Activated CD8-positive, alpha-beta memory T cell treated with anti-CD3 and anti-CD28 coated beads for 36 hours (primary cell): ENCODE measurements around the gene POU2AF1. TPM values are rescaled to one million over a fixed set of nuclear protein-coding genes. Genes with fewer than 3 reads are reported as not detected.

ENCODE experiments used
- CTCF ChIA-PET: fragments of 350-600 bp; sonication (Branson Sonifier 250); formaldehyde crosslinking; loops from one replicate; lab custom pipeline; 2021; ENCODE audit warnings: antibody characterized with exemption; lab: Charles Lee
- POLR2A ChIA-PET: fragments of 350-600 bp; sonication (Branson Sonifier 250); formaldehyde crosslinking; loops from one replicate; lab custom pipeline; 2021; ENCODE audit warnings: antibody characterized with exemption; lab: Charles Lee
- total RNA-seq, 2 experiments: library from RNA; stranded (reverse); gene quantifications; one replicate each; pipeline ENCODE4 v1.2.3, GENCODE V29; 2021

The POU2AF1 gene
- total RNA-seq, 2 experiments from 2014 or later, result 4.8 to 5.7 TPM

DNA sequence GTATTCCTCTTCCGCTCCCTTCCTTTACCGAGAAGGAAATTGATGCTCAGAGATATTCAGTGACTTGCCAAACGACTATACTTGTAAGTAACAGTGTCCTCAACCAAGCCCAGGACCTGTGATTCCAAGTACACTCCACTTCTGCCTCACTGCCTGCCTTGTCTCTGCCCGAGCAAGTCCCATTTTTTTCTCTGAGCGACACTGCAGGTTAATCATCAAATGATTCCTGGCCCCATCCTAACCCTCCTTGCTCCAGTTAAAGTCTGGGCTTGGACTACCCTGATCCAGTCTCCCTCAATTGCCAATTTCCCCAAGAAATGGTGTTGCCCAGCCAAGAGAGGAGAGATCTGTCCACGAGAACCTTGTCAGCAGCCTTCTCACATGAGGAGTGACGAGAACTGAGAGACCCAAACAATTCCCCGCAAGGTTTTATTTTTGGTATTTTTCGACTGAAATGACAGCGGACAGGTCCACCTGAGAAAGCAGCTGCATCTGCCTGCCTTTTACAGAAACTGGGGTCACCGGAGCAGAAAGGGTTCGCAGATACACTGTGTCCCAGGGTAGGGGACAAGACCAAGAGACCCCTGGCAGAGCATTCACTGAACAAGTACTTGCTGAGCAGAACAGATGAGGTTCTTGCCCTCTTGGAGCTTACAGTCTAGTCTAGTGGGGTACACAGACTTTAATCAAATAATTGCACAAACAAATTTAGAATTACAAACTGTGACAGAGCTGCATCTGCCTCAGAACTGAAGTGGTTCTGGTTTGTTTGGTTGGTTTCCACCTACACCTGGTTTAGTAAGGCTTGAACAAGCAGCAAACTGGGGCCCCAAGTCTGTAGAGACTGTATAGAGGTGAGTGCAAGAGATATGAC is 11.4 kb downstream of the POU2AF1 start:
- POLR2A ChIA-PET, result interaction anchor here (1.1 kb wide), 1 partner anchor 12 kb away, joined by 4 read pairs; the partner anchor contains the start of gene POU2AF1
- CTCF ChIA-PET, result no interaction called here

DNA sequence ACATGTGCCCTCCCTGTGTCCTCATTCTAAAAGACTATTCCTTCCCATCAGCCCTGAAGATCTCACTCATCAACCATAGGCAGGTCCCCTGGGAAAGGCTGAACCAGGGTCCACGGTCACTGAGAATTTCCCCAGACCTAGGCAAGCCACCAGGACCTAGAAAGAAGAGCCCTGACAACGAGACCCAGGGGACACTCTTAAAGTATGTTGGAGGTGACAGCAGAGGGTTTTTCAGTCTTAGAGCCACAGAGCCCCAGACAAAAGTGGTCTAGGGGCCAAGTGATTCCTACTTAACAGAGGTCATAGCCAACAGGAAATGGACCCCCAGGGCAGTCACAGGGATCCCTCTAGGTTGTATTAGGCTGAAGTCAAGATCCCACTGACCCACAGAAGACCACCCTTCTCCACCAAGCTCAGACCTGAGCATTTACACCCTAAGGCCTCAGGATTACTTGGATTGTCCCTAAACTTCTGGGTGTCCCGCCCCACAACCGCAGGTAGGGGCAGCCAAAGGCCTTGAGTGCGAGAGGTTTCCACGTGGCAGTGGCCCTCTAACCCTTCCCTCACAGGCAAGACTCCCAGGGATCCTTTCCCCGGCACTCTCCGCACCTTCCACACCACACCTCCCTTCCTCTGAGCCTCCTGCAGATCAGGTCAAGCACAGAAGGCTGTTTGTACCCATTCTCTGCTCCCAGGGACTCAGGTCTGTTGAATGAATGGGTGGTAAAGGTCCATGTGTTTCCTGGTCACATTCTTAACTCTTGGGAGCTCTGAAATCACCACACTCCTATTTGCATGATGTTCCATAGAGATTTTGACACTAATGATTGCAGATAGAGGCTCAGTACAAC is 12.3 kb downstream of the POU2AF1 start:
- CTCF ChIA-PET, result no interaction called here
- POLR2A ChIA-PET, result no interaction called here

DNA sequence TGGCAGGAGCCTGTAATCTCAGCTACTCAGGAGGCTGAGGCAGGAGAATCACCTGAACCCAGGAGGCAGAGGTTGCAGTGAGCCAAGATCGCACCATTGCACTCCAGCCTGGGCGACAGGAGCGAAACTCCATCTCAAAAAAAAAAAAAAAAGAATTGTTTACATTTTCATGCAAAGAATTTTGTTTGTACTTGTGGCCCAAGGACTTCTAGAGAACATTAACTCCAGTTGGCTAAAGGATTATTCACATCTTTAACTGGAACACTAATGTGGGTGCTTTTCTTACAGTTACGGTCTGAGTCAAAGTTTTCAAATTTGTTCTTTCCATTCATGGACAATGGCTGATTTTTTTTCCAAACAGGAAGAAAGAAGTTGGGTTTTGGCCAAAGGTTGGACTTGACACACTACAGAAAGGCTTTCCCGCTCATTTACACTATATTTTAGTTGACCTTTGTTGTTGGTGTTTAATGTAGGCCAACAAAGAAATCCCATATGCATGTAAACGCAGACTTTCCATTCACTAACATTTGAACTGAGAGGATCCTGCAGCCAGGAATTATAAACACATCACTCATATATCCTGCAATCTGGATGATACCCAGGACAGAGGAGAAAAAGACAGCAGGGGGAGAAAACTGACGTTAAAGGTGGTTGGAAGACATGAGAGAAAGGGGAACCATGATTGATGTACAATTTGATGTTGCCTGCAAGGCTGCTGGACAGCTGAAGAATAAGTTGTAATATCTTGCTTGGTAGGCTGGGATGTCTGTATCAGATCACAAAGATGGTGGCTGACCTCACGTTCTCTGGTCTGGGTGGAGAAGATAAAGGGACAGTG is 13.1 kb downstream of the POU2AF1 start:
- ChIA-PET CTCF (no interaction called here), POLR2A (no interaction called here)

DNA sequence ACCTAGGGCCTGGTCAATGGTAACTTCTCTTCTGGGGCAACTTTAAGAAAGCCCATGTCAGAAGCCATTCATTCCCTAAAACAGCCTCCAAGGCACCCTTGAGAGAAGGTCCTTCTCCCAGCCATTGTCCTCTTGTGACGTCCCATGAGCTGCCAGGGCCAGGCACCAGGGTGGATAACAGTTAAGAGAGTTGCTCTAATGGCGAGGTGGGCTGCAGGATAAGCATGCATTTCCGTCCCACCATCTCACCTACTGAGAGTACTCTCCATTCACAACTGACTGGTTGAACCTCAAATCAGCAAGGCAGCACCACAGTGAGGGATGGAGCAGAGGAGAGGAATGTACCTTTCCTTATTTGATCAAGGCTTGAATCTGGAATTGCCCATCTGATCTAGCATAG is 14.6 kb downstream of the POU2AF1 start:
- ChIA-PET CTCF (no interaction called here), POLR2A (no interaction called here)

DNA sequence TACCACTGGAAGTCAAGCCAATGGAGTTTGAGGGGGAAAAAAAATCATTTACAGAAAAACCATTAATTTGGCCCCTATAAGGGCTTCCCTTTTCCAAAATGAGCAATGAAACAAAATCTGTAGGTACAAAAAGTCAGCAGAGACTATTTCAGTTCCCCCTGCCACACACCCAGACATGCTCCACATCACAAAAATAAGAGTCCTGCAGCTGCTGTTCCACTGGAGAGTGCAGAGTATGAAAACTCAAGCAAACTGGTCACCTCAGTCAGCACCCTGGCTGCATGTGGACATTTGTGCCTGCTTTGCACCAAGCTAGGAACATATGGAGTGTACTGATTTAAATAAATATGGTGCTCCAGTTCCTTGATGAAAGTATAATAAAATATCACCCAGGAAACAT is 15.1 kb downstream of the POU2AF1 start:
- CTCF ChIA-PET, result no interaction called here
- POLR2A ChIA-PET, result no interaction called here

DNA sequence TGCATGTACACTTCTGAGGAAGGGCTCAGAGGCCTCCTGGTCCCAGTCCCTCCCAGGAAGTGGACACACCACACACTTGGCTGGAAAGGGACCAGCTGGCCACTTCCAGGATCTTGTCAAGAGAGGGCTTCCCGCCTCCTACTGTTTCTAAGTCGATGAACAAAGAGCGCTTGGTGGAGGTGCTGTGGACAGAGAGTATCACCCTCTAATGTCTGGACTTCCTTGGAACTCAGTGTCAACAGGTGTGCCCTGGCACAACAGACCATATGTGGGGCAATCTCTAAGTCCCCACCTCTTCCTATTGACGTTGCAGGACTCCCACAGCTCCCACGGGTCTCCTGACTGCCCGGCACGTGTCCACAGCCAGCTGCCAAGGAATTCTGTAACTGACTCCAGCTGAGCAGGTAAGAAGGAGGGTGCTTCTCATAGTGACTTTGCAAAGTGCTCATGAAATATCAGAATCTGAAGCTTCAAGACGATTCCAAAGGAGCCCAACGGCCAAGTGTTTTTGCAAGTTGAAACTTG is 16.1 kb downstream of the POU2AF1 start:
- POLR2A ChIA-PET, result no interaction called here
- CTCF ChIA-PET, result no interaction called here

DNA sequence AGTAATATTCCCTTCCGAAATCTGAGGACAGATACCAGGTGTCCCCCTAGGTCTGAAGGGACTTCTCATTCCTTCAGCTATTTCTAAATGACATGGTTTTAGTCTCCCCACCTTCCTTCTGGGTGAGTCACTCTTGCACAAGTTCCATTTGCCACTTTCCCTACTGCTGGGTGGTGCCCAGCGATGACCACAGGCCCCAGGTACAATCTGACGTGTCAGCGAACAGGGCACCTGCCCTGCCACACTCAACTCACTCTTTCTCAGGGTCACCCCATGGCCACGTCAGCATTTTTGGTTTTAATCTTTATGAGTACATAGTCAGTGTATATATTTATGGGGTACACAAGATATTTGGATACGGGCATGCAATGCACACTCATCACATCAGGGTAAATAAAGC is 17.2 kb downstream of the POU2AF1 start:
- ChIA-PET POLR2A (no interaction called here), CTCF (interaction anchor here (0.5 kb wide), 1 partner anchor 67 kb away, joined by 4 read pairs; no protein-coding TSS in a partner anchor)

DNA sequence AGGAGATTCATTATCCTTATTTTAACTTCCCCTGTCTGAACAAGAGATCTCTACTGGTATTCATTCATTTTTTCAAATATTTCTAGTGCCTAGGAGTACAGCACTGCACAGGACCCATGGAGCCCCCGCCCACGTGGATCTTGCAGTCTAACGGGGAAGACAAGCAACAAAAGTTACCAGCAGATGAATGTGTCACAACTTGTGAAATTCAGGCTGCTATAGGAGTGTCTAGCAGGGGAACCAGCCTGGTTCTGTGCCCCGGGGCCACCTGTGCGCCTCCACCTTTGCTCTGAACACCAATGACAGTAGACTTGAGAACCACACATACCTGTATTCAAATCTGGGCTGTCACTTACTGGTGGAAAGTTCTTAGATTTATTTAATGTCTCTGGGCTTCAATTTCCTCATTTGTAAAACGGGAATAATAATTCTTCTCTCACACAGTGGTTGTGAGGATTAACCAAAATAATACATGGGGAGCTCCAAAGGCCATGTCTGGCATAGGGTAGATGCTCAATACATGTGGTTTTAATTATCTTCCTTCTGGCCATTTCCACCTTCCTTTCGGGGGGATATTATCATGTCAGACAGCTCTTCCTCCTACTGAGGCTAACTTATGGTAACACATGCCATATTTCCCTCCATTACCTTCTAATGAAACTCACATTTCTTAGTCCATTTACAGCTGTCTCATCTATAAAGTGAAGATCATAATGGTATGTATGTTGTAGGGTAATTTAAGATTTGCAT is 17.8 kb downstream of the POU2AF1 start:
- ChIA-PET CTCF (no interaction called here), POLR2A (no interaction called here)

DNA sequence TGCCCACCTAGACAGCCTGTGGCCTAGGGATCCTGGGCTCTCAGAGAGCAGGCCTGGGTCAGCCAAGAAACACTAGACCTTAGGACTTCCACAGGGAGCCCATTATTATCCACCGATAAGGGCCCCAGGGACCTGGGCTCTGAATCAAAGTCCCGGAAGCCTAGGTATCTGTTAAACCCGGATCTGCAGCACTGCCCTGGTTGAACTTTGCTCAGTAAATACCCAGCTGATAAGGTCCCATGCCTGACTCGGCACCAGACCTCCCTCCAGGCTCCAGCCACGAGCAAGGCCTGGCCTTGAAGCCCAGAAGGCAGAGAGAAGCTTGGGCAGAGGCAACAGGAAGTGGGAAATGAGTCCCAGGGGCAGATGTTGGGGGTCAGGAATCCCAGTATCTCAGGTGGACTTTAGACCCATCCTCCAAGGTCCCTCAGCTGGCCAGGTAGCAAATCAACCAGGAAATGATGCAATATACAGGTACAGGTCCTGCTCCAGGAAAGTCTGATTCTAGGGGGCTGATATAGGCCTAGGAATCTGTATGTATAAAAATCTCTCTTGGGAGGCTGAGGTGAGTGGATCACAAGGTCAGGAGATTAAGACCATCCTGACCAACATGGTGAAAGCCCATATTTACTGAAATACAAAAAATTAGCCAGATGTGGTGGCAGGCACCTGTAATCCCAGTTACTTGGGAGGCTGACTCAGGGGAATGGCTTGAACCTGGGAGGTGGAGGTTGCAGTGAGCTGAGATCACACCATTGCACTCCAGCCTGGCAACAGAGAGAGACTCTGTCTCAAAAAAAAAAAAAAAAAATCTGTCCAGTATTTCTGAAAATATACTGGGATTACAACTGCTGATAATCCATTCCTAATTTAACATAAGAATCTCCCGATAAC is 18.7 kb downstream of the POU2AF1 start:
- ChIA-PET CTCF (no interaction called here), POLR2A (no interaction called here)

DNA sequence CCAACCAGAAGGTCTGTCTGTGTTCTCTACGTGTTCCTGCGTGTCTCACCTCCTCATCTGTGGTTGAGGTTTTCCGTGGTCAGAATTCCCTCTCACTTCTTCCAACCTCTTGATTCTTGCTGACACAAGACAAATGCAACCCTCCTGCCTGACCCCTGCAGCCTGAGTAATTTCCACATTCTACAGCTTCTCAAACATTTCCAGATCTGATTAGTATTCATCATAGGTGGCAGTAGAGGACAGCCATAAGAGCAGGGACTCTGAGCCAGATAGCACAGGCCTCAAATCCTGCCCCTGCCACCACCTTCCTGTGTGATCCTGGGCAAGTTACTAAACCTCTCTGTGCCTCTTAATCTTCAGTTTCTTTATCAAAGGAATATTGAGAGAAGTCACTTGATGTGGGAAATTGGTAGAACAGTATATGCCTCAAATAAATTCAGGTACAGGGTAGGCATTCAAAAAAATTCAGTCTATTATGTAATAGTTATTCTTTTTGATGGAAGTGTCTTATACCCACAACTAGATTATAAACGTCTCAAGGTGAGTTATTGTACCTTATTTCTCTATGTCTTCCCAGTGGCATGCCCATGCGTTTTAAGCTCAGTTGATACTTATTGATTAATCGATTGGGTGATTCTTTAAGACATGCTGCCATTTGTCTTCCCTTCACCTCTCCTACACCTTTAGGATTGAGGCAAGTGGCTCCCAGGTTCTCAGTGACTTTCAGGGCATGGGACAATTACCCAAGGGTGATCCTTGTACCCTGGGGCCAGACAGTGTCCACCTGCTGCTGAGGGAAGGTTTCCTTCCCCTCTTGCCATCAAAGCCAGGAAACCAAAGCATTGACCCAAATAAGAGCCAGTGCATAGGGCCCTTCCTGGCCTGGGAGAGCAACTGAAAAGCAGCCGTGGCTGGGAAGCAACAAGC is 19.6 kb downstream of the POU2AF1 start:
- POLR2A ChIA-PET, result no interaction called here
- CTCF ChIA-PET, result interaction anchor here (0.6 kb wide), 1 partner anchor 69 kb away, joined by 3 read pairs; no protein-coding TSS in a partner anchor

DNA sequence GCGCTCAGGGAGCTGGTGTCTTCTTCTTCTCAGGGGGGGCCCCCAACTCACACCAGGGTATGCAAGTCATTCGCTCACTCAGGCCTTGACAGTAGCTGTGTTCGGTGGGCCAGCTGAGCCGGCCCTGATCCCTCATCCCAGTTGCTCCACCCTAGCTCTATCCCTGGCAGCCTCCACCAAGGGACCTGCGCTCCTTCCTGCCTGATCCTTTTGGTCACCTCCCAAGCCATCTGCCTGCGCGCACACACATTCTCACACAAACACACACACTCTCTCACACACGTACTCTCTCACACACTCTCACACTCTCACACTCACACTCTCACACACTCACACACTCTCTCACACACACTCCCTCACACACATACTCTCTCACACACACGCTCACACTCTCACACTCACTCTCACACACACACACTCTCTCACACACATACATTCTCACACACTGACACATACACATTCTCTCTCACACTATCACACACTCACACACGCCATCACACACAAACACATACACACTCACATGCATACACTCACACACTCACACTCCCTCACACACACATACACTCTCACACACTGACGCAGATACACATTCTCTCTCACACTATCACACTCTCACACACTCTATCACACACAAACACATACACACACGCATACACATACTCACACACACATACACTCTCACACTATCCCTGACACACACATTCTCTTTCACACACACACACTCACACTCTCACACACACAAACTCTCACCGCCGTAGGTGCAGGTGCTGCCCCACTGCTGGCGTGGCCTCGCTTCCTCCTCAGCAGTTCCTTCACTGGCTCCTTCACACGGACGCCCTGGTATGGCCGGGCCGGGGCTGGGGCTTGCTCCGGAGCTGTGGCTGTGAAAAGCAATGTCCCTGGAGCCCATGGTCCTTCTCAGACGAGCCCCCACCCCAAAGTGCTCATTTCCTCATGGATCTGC is 20.8 kb downstream of the POU2AF1 start:
- ChIA-PET CTCF (interaction anchor here (0.6 kb wide), 1 partner anchor 70 kb away, joined by 3 read pairs; no protein-coding TSS in a partner anchor), POLR2A (no interaction called here)

DNA sequence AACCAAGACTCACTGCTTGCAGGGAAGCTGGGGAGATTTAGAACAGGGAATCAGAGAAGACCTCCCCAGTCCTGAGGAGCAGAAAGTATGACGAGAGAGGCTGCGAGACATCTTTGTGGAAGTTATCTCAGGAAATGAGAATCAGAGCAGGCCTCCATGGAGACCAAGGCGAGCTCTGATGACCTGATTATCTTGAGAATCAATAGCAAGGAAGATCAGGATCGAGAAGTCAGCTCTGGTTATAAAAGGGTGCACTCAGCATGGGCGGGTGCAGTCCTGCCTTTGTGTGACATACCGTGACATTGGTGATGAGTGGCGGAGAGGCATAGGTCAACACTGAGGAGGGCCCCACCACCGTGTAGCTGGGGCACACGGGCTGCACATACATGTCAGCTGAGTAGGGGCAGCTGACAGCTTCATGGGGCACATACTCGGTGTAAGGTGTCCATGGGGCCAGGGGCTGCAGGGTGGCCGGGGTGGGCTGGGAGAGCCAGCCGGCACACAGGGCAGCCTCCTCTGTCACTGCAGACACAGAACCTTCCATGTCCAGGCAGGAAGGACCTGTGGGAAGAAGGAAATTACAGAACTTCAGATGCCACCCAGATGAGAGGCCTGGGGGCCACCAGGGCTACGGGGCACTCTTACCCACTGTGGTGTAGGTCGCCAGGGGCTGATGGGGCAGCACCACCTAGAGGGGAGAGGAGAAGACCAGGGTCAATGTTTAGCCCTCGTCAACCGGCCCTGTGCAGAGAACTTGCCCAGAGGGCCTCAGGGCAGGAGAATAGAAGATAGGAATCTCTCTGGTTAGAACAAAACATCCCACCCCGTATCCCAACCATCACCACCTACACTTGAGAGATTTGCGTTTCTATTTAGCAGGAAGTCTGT is 21.7 kb downstream of the POU2AF1 start:
- ChIA-PET CTCF (no interaction called here), POLR2A (no interaction called here)

DNA sequence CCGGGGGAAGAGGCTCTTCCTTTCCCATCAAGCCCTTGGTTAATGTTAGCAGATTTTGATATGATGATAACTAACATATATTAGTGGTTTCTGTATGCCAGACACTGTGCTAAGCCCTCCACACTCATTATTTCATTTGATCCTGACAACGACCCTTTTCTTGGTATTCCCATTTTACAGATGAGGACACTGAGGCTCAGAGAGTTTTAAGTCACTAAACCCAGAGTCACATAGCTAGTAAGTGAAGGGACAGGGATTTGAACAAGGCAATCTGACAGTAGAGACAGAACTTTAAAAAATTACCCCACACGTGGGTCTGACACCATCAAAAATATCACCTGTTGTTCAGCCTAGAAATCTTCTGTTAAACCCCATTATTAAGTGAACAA is 22.4 kb downstream of the POU2AF1 start:
- POLR2A ChIA-PET, result no interaction called here
- CTCF ChIA-PET, result no interaction called here

DNA sequence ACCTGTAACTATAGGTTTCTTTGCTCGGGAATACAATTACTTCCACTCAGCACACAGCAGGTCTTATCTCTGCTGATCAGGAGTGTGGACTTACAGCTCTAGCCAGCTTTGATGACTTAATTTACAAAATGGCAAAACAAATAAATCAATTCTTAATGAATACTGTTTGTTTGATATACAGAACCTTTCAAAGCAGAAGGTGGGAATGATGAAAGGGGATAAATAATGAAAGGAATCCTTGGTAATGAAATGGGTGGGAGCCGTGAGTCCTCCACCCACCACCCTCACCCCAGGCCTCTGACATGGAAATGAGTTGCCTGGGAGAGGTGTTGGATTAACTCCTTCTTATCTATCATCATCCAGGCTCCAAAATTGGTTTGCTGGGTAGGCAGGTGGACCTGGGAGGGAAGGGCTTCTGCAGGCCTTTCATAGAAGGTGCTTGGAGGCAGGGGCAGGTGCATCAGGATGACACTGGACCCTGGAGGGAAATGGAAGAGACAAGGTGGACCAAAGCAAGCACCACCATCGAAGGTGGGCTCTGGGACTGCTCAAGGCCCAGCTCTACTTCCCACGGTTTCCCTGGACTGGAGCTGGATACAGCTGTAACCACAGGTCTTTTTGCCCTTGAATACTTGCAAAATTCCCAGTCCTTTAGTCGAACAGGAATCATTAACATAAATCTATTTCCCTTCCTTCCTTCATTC is 23.0 kb downstream of the POU2AF1 start:
- POLR2A ChIA-PET, result no interaction called here
- CTCF ChIA-PET, result no interaction called here
